Measurements from ENCODE around the gene CNTN5.
"Not testable (repeated sequence)": the region's sequence is repeated elsewhere in the genome, so short reads cannot be mapped to it uniquely, and the experiment has no call there.

CNTN5 gene

DNA sequence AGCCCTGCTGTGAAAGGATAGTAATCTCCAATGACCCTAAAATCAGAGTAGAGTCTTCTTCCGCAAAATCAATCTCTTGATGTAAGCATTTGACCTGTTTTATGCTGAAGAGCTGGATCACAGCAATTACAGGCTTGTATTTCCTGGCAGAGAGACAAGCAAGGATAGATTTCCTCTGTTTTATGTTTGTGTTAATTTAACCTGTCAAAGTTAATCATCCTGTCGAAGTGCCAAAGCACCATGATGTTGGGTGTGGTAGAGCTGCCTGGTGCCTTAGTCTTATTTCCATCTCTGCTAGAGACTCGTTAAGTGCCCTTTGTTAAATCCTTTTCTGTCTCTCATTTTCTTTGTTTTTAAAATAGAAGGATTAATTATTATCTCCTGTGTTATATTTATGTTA is 248.1 kb downstream of the CNTN5 start:
- DNase-seq (ENCODE audit: low read depth in 2 of 2, low spot score in 1 of 2), result no peak

- no peak for DNase-seq (ENCODE audit: low read depth in 2 of 2, low spot score in 1 of 2)
Observed at GRCh38 chr11:99271527-99271926, 250.8 kb downstream of the CNTN5 start.

DNA sequence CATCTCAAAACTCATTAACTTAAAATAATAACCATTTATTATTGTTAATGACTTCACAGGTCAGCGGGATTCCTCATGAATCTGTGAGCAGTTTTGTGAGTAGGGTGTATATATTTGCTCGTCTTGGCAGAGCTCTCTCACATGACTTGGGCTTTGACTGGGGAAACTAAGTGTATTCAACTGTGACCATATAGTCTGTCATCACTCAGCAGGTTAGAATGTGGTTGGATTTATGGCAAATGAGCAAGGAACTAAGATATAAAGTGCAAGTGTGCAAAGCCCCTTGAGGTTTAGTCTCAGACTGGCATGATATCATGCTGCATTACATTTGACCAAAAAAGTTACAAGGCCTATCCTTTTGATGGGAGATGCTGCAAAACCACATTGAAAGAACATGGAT is 254.8 kb downstream of the CNTN5 start:
- no peak for DNase-seq (ENCODE audit: low read depth in 2 of 2, low spot score in 1 of 2)

GRCh38 chr11:99277281-99277680 is 256.5 kb downstream of the CNTN5 start:
- no peak for DNase-seq (ENCODE audit: low read depth in 2 of 2, low spot score in 1 of 2)

DNA sequence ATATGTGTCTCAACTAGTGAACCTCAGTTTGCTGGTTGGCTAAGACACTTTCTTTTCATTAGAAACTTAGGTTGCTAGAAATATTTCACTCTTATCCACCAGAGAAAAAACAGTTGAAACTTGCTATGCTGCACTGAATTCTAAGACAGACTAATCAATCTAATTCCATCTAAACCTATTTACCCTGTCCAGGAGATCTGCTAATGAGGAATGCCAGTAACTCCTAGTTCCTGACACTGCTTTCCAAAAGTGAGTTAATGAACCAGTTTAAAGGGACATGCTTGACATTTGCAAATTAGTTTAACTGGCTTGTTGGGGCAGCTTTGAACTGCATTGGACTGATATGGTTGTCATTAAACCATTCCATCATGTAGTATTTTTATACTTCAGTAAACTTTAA is 258.5 kb downstream of the CNTN5 start:
- DNase-seq (ENCODE audit: low read depth in 2 of 2, low spot score in 1 of 2), result no peak

DNA sequence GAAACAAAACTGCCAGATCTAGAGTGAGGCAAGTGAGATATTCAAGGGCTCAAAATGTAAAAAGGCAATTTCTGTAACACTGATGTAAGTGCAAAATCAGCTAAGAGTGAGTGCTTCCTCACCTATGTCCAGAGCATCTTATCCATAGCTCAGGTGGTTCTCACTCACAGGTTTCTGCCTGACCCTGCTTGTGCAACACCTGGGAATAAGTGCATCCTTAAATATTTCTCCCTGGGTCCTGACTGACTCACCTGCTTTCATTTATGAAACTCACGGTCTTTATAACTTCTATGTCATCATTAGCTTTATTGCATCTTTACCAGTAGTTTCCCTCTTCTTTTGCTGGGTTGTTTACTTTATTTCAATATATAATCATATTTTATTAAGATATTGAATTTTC is 260.6 kb downstream of the CNTN5 start:
- no peak for DNase-seq (ENCODE audit: low read depth in 2 of 2, low spot score in 1 of 2)

DNA sequence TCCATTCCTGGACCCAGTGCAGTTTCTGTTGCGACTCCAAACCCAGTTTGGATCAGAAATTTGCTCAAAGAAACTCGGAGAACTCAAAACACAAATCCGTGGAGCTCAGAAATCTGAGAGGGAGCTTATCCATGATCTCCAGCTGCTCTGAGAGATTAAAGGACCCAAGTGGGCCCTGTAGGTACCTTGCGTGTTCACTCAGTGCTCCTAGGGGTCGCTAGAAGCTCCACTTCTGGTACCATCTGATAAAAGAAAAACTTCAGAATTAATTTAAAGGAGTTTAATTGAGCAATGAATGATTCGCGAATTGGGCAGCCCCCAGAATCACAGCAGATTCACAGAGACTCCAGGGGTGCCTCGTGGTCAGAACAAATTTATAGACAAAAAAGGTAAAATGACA is 277.2 kb downstream of the CNTN5 start:
- DNase-seq (ENCODE audit: low read depth in 2 of 2, low spot score in 1 of 2), result not testable (repeated sequence)

- no peak for DNase-seq (ENCODE audit: low read depth in 2 of 2, low spot score in 1 of 2)
Observed at GRCh38 chr11:99307510-99308088, 286.9 kb downstream of the CNTN5 start.

- DNase-seq (ENCODE audit: low read depth in 2 of 2, low spot score in 1 of 2), result no peak
Observed at GRCh38 chr11:99311870-99312269, 291.1 kb downstream of the CNTN5 start.

DNA sequence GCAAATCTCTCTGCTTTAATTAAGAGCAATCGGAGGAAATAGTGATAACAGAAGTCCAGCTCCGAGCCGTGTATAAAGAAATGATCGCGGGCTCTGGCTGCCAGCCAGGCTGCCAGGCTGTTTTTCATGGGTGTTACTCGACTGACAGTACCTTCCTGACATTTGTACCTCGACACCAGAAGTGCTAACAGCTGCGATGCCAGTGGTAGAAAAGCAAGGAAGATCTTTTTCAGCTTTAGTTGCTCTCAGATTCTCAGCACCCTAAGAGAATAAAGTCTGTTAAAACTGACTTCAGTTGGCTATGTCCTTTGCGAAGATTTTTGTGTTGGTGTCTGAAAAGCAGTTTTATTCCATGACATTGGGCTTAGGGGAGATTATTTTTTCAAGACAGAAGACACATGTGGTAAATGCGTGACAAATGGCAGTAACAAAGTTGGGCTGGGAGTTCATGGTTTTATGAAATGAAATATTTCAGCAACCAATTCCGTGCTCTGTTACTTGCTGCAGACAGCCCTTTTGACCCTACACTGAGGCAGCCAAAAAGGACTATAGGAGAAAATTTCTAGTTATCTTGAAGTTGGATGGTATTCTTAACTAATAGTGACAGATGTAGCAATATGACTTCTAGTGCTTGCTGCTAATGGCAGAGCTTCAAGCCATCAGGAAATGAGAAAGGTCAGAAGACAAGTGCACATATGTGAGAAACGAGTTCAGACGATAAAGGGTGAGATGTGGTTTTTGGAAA is 296.2 kb downstream of the CNTN5 start:
- DNase-seq (ENCODE audit: low read depth in 2 of 2, low spot score in 1 of 2), result no peak

DNA sequence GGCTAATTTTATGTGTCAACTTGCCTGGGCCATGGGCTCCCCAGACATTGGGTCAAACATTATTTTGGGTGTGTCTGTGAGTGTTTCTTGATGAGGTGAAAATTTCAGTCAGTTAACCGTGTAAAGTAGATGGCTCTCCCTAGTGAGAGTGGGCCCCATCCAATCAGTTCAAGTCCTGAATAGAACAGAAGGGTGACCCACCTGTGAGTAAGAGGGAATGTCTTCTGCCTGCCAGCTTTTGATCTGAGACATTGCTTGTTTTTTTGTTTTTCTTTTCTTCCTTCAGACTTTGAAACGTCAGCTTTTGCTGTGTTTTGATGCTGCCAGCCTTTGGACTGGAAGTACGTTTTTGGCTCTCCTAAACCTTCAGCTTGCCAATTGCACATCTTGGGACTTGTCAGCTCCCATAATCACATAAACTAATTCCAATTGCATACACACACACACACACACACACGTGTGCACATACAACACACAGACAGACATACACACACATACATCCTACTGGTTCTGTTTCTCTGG is 300.1 kb downstream of the CNTN5 start:
- DNase-seq (ENCODE audit: low read depth in 2 of 2, low spot score in 1 of 2), result no peak

DNA sequence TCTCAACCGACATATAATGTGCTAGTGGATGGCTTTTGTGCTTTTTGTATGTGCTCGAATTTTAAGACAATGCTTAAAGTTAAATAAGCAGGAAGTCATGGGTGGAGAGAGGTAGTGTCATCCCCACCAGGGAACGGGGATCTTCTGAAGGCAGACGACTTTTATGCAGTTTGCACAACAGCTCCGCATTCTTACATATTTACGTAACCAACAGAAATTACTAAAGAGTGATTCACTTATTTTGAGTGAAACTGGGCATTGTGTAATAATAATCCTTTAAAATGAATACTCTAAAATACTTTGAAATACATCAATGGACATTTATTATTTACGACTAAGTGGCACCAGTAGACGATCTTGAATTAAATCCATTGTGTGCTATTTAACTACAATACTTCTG is 305.1 kb downstream of the CNTN5 start:
- no peak for DNase-seq (ENCODE audit: low read depth in 2 of 2, low spot score in 1 of 2)

DNA sequence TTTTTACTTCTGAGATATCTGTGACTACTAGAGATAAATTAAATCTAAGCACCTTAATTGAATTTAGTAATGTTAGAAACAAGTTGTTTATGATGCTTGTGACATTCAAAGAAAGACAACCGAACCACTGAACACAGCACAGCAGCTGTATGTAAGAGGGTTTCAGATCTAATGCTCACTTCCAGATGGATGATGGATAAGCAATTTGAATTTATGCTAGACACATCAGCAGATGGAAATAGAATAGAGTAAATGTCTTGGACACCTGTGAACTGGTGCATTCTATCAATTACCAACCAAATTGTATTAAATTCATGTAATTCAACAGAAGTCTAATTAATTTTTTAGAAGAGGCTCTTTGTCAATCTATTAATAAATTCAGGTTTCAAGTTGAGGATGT is 306.3 kb downstream of the CNTN5 start:
- no peak for DNase-seq (ENCODE audit: low read depth in 2 of 2, low spot score in 1 of 2)

GRCh38 chr11:99327527-99327926 is 306.8 kb downstream of the CNTN5 start:
- no peak for DNase-seq (ENCODE audit: low read depth in 2 of 2, low spot score in 1 of 2)

GRCh38 chr11:99333621-99334020 is 312.9 kb downstream of the CNTN5 start:
- no peak for DNase-seq (ENCODE audit: low read depth in 2 of 2, low spot score in 1 of 2)

DNA sequence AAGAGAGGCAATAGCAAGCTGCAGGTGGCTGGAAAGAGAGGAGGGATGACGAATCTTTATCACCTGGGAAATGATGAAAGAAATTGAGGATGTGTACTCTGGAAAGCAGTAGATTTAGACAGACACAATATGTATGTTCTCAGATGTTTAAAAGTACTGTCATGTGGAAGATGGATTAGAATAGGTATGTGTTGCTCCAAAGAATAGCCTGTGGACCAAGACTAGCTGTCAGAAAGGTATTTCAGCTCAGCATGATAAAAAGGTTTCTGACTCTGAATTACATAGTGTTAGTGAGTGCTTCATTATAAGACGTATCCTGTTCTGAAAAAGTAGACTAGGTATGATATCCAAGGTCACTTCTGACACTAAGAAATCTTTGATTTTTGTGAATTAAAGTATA is 322.4 kb downstream of the CNTN5 start:
- DNase-seq (ENCODE audit: low read depth in 2 of 2, low spot score in 1 of 2), result no peak

GRCh38 chr11:99349151-99349673 is 328.5 kb downstream of the CNTN5 start:
- DNase-seq (ENCODE audit: low read depth in 2 of 2, low spot score in 1 of 2), result no peak

DNA sequence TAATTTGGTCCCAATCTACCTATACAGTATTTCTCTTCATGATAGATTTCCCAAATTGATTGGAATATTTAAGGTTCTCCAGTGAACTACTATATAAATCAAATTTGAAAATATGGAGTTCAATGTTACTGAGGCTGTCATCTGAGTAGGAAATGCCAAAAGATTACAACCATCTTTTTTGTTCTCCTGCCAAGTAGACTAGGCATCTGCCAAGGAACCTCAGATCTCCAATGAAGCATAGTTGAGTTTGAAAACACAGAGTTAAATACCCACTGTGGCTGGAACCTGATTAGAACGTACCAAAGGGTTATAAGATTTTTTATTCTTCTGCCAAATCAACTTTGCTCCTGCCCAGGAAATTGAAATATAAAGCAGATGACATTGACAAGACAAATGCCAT is 330.9 kb downstream of the CNTN5 start:
- DNase-seq (ENCODE audit: low read depth in 2 of 2, low spot score in 1 of 2), result no peak

GRCh38 chr11:99352642-99353041 is 331.9 kb downstream of the CNTN5 start:
- DNase-seq (ENCODE audit: low read depth in 2 of 2, low spot score in 1 of 2), result no peak

DNA sequence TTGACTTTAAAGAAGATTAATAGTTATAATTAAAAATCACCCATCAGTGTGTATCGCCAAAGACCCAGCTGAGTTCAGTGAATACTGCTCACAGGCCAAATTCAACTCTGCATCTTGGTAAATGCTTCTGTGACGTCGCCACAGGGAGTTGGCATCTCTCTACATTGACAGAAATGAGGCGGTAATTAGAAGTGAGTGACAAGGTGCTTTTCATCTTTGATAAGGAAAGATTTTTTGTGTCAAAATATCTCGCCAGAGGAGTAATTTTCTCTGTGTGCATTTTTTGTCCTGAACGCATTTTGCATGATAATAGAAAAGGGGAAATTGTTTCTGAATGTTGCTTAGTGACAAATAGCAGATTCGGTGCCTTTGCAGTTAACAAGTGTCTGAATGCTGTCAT is 345.8 kb downstream of the CNTN5 start:
- DNase-seq (ENCODE audit: low read depth in 2 of 2, low spot score in 1 of 2), result no peak

GRCh38 chr11:99368583-99368982 is 347.8 kb downstream of the CNTN5 start:
- DNase-seq (ENCODE audit: low read depth in 2 of 2, low spot score in 1 of 2), result no peak

GRCh38 chr11:99370549-99371216 is 349.9 kb downstream of the CNTN5 start:
- no peak for DNase-seq (ENCODE audit: low read depth in 2 of 2, low spot score in 1 of 2)
